Activated CD4-positive, alpha-beta memory T cell treated with anti-CD3 and anti-CD28 coated beads for 36 hours (primary cell): ENCODE results near the gene SLC2A5. TPM values are rescaled to one million over a fixed set of nuclear protein-coding genes. Genes with fewer than 3 reads are reported as not detected.
"Not testable (repeated sequence)": the region's sequence is repeated elsewhere in the genome, so short reads cannot be mapped to it uniquely, and the experiment has no call there.

Experiments
- CTCF ChIA-PET: fragments of 350-600 bp; sonication (Branson Sonifier 250); formaldehyde crosslinking; loops from one replicate; lab custom pipeline; 2021; ENCODE audit warnings: antibody characterized with exemption, inconsistent platforms; lab: Charles Lee
- POLR2A ChIA-PET: fragments of 350-600 bp; sonication (Branson Sonifier 250); formaldehyde crosslinking; loops from one replicate; lab custom pipeline; 2021; ENCODE audit warnings: antibody characterized with exemption; lab: Charles Lee
- DNase-seq: peaks from one replicate; pipeline ENCODE4 v3.0.0-alpha.2; 2020
- H3K27ac Mint-ChIP-seq: one replicate; pipeline ENCODE4 v1.8.0; 2021; ENCODE audit warnings: mixed read lengths
- H3K27me3 Mint-ChIP-seq: one replicate; pipeline ENCODE4 v1.8.0; 2021; ENCODE audit warnings: mixed read lengths
- H3K36me3 Mint-ChIP-seq: one replicate; pipeline ENCODE4 v1.8.0; 2021; ENCODE audit warnings: mixed read lengths
- H3K4me1 Mint-ChIP-seq: one replicate; pipeline ENCODE4 v1.8.0; 2021; ENCODE audit warnings: low read depth, mixed read lengths
- H3K4me3 Mint-ChIP-seq: one replicate; pipeline ENCODE4 v1.8.0; 2021; ENCODE audit warnings: mild to moderate bottlenecking, mixed read lengths
- H3K9me3 Mint-ChIP-seq: one replicate; pipeline ENCODE4 v1.8.0; 2021; ENCODE audit warnings: mixed read lengths
- intact Hi-C: fragments of 100-400 bp; cut with micrococcal nuclease; formaldehyde crosslinking; loops from one replicate; pipeline ENCODE4 v1.15.1; 2023
- total RNA-seq, 2 experiments: library from RNA; stranded (reverse); gene quantifications; one replicate each; pipeline ENCODE4 v1.2.3, GENCODE V29; 2021

Gene SLC2A5
- total RNA-seq, 2 experiments from 2014 or later = not detected

GRCh38 chr1:9006956-9007615 lies 62.3 kb downstream of the SLC2A5 start:
- ChIA-PET POLR2A (no interaction called here), CTCF (interaction anchor here (1.1 to 7.7 kb wide), 2 partner anchors 18 to 88 kb away, joined by 3 to 224 read pairs; no protein-coding TSS in a partner anchor)
- no peaks in the 10 kb centered on the region for H3K36me3 Mint-ChIP-seq
- H3K27me3 Mint-ChIP-seq = peaks cover 1% of the 10 kb centered on the region
- no peaks in the 10 kb centered on the region for H3K9me3 Mint-ChIP-seq
- intact Hi-C loops = loop anchor here (5.0 kb wide), 1 partner anchor 95 kb away; no protein-coding TSS in a partner anchor
- H3K4me1 Mint-ChIP-seq = no peaks in the 10 kb centered on the region
- DNase-seq = no peak
- no peak overlapping the region for H3K4me3 Mint-ChIP-seq
- H3K27ac Mint-ChIP-seq = no peak overlapping the region

GRCh38 chr1:9005395-9005708 lies 64.1 kb downstream of the SLC2A5 start:
- no peak for DNase-seq
- Mint-ChIP-seq H3K27me3 (no peaks in the 10 kb centered on the region), H3K4me3 (no peak overlapping the region), H3K27ac (no peak overlapping the region), H3K36me3 (no peaks in the 10 kb centered on the region), H3K4me1 (no peaks in the 10 kb centered on the region), H3K9me3 (no peaks in the 10 kb centered on the region)
- POLR2A ChIA-PET = interaction anchor here (0.9 to 1.1 kb wide), 2 partner anchors 87 to 125 kb away, joined by 3 read pairs; no protein-coding TSS in a partner anchor
- CTCF ChIA-PET = interaction anchor here (0.7 to 7.7 kb wide), 49 partner anchors 9 to 408 kb away, joined by 3 to 224 read pairs (median 6); partner anchors contain the start of genes CA6, ENO1 and SLC2A7
- intact Hi-C loops = loop anchor here (1.0 to 5.0 kb wide), 2 partner anchors 87 to 97 kb away; no protein-coding TSS in a partner anchor

- H3K4me1 Mint-ChIP-seq = no peaks in the 10 kb centered on the region
- no peaks in the 10 kb centered on the region for H3K27me3 Mint-ChIP-seq
- no peak overlapping the region for H3K27ac Mint-ChIP-seq
- intact Hi-C loops = loop anchor here (1.0 to 5.0 kb wide), 2 partner anchors 87 to 97 kb away; no protein-coding TSS in a partner anchor
- ChIA-PET POLR2A (interaction anchor here (0.6 to 1.1 kb wide), 5 partner anchors 18 to 145 kb away, joined by 3 to 5 read pairs (median 4); no protein-coding TSS in a partner anchor), CTCF (interaction anchor here (0.6 to 7.7 kb wide), 57 partner anchors 10 to 408 kb away, joined by 3 to 224 read pairs (median 6); partner anchors contain the start of genes CA6, ENO1 and SLC2A7)
- no peaks in the 10 kb centered on the region for H3K36me3 Mint-ChIP-seq
- peak; percentile 90 for DNase-seq
- H3K4me3 Mint-ChIP-seq = no peak overlapping the region
- H3K9me3 Mint-ChIP-seq = no peaks in the 10 kb centered on the region
Observed at GRCh38 chr1:9004700-9005394, 64.6 kb downstream of the SLC2A5 start.

GRCh38 chr1:9004031-9004699 lies 65.3 kb downstream of the SLC2A5 start:
- H3K27me3 Mint-ChIP-seq = no peaks in the 10 kb centered on the region
- ChIA-PET CTCF (interaction anchor here (0.6 to 7.7 kb wide), 27 partner anchors 9 to 286 kb away, joined by 3 to 224 read pairs (median 8); partner anchors contain the start of gene SLC2A7), POLR2A (interaction anchor here (0.8 to 1.0 kb wide), 3 partner anchors 13 to 145 kb away, joined by 3 to 4 read pairs (median 4); no protein-coding TSS in a partner anchor)
- no peaks in the 10 kb centered on the region for H3K36me3 Mint-ChIP-seq
- H3K4me3 Mint-ChIP-seq = no peak overlapping the region
- no peak overlapping the region for H3K27ac Mint-ChIP-seq
- intact Hi-C loops = no loop called here
- no peaks in the 10 kb centered on the region for H3K9me3 Mint-ChIP-seq
- DNase-seq = no peak
- H3K4me1 Mint-ChIP-seq = no peaks in the 10 kb centered on the region

GRCh38 chr1:9002215-9002560 lies 67.2 kb downstream of the SLC2A5 start:
- H3K4me1 Mint-ChIP-seq, intact Hi-C loops, H3K4me3 Mint-ChIP-seq, DNase-seq, H3K9me3 Mint-ChIP-seq, H3K27me3 Mint-ChIP-seq, POLR2A ChIA-PET, H3K27ac Mint-ChIP-seq, H3K36me3 Mint-ChIP-seq: not testable (repeated sequence)
- CTCF ChIA-PET = interaction anchor here (7.7 kb wide), 1 partner anchor 83 kb away, joined by 224 read pairs; no protein-coding TSS in a partner anchor

GRCh38 chr1:9001534-9002214 lies 67.8 kb downstream of the SLC2A5 start:
- H3K4me1 Mint-ChIP-seq, POLR2A ChIA-PET, H3K4me3 Mint-ChIP-seq, H3K9me3 Mint-ChIP-seq, intact Hi-C loops, H3K27me3 Mint-ChIP-seq, H3K36me3 Mint-ChIP-seq, DNase-seq, H3K27ac Mint-ChIP-seq: not testable (repeated sequence)
- CTCF ChIA-PET = interaction anchor here (1.1 kb wide), 1 partner anchor 83 kb away, joined by 3 read pairs; no protein-coding TSS in a partner anchor

- H3K4me3 Mint-ChIP-seq, H3K27me3 Mint-ChIP-seq, H3K36me3 Mint-ChIP-seq, DNase-seq, H3K9me3 Mint-ChIP-seq, POLR2A ChIA-PET, H3K4me1 Mint-ChIP-seq, H3K27ac Mint-ChIP-seq, intact Hi-C loops: not testable (repeated sequence)
- CTCF ChIA-PET = interaction anchor here (3.3 to 12.1 kb wide), 2 partner anchors 11 to 76 kb away, joined by 16 to 204 read pairs; no protein-coding TSS in a partner anchor
Observed at GRCh38 chr1:8993962-8994675, 75.3 kb downstream of the SLC2A5 start.

- Mint-ChIP-seq H3K4me3 (no peak overlapping the region), H3K36me3 (no peaks in the 10 kb centered on the region), H3K27me3 (no peaks in the 10 kb centered on the region), H3K27ac (no peak overlapping the region), H3K9me3 (peaks cover 7% of the 10 kb centered on the region), H3K4me1 (peaks cover 6% of the 10 kb centered on the region)
- DNase-seq = peak; percentile 27
- intact Hi-C loops = no loop called here
- ChIA-PET CTCF (interaction anchor here (0.6 to 12.1 kb wide), 3 partner anchors 12 to 100 kb away, joined by 3 to 204 read pairs (median 8); no protein-coding TSS in a partner anchor), POLR2A (no interaction called here)
Observed at GRCh38 chr1:8992936-8993687, 76.3 kb downstream of the SLC2A5 start.

- Mint-ChIP-seq H3K4me1 (peaks cover 22% of the 10 kb centered on the region), H3K27me3 (no peaks in the 10 kb centered on the region), H3K9me3 (peaks cover 7% of the 10 kb centered on the region), H3K36me3 (no peaks in the 10 kb centered on the region), H3K4me3 (no peak overlapping the region), H3K27ac (no peak overlapping the region)
- intact Hi-C loops = loop anchor here (2.0 kb wide), 2 partner anchors 19 to 27 kb away; no protein-coding TSS in a partner anchor
- ChIA-PET CTCF (interaction anchor here (0.7 to 12.1 kb wide), 10 partner anchors 15 to 141 kb away, joined by 3 to 204 read pairs (median 4); no protein-coding TSS in a partner anchor), POLR2A (no interaction called here)
- no peak for DNase-seq
Observed at GRCh38 chr1:8989821-8990220, 79.6 kb downstream of the SLC2A5 start.

- Mint-ChIP-seq H3K9me3 (peaks cover 7% of the 10 kb centered on the region), H3K27me3 (no peaks in the 10 kb centered on the region), H3K27ac (no peak overlapping the region), H3K4me3 (no peak overlapping the region), H3K36me3 (no peaks in the 10 kb centered on the region), H3K4me1 (peaks cover 25% of the 10 kb centered on the region)
- ChIA-PET CTCF (interaction anchor here (0.7 to 12.1 kb wide), 15 partner anchors 15 to 140 kb away, joined by 3 to 204 read pairs (median 4); partner anchors contain the start of gene CA6), POLR2A (no interaction called here)
- intact Hi-C loops = loop anchor here (2.0 kb wide), 2 partner anchors 18 to 26 kb away; no protein-coding TSS in a partner anchor
- DNase-seq = no peak
Observed at GRCh38 chr1:8989061-8989460, 80.4 kb downstream of the SLC2A5 start.
